ENCODE results near the gene CORO2B.

The CORO2B gene

GRCh38 chr15:68589053-68589452 lies 10.3 kb downstream of the CORO2B start:
- TF ChIP-seq CTCF (IDR thresholded peaks at IDR 0.05; ENCODE audit: insufficient read depth, low read length, poor library complexity, severe bottlenecking) (no peak), EZH2phosphoT487 (conservative IDR thresholded peaks at IDR 0.05; ENCODE audit: low read length) (no peak)
- no peak overlapping the region for H3K4me2 ChIP-seq (ENCODE audit: low read depth, low read length, poor library complexity, severe bottlenecking)

GRCh38 chr15:68589783-68590710 lies 11.3 kb downstream of the CORO2B start:
- Histone ChIP-seq H3K27me3 (ENCODE audit: low read length) (no peaks in the 10 kb centered on the region), H3K9me3 (ENCODE audit: insufficient read depth, low read length) (no peaks in the 10 kb centered on the region), H3K4me2 (ENCODE audit: low read depth, low read length, poor library complexity, severe bottlenecking) (no peak overlapping the region), H3F3A (ENCODE audit: insufficient read depth) (no peaks in the 10 kb centered on the region), H3K36me3 (ENCODE audit: low read length) (no peaks in the 10 kb centered on the region), H3K4me3 (ENCODE audit: insufficient read depth, low read length, poor library complexity, severe bottlenecking) (no peak overlapping the region), H2AFZ (ENCODE audit: low read depth, low read length, severe bottlenecking) (no peak overlapping the region), H3K9ac (ENCODE audit: low read length) (no peak overlapping the region), H3K79me2 (ENCODE audit: insufficient read depth, low read length) (no peaks in the 10 kb centered on the region), H3K9me2 (replicated peaks; ENCODE audit: insufficient read depth, low read length) (no peaks in the 10 kb centered on the region), H4K20me1 (ENCODE audit: low read depth, low read length) (no peaks in the 10 kb centered on the region), H3K27ac (ENCODE audit: low read depth, low read length) (no peak overlapping the region)
- no peak for TF ChIP-seq EZH2phosphoT487 (conservative IDR thresholded peaks at IDR 0.05; ENCODE audit: low read length)
- no peak for TF ChIP-seq CTCF (IDR thresholded peaks at IDR 0.05; ENCODE audit: insufficient read depth, low read length, poor library complexity, severe bottlenecking)

More at GRCh38 chr15:68589053-68589452, 10.3 kb downstream of the CORO2B start:
- Histone ChIP-seq H3K27me3 (ENCODE audit: low read length) (no peaks in the 10 kb centered on the region), H3K79me2 (ENCODE audit: insufficient read depth, low read length) (no peaks in the 10 kb centered on the region), H3K27ac (ENCODE audit: low read depth, low read length) (no peak overlapping the region), H3K9me3 (ENCODE audit: insufficient read depth, low read length) (no peaks in the 10 kb centered on the region), H3K4me3 (ENCODE audit: insufficient read depth, low read length, poor library complexity, severe bottlenecking) (no peak overlapping the region), H4K20me1 (ENCODE audit: low read depth, low read length) (no peaks in the 10 kb centered on the region), H3F3A (ENCODE audit: insufficient read depth) (no peaks in the 10 kb centered on the region), H2AFZ (ENCODE audit: low read depth, low read length, severe bottlenecking) (no peak overlapping the region), H3K9ac (ENCODE audit: low read length) (no peak overlapping the region), H3K9me2 (replicated peaks; ENCODE audit: insufficient read depth, low read length) (no peaks in the 10 kb centered on the region), H3K36me3 (ENCODE audit: low read length) (no peaks in the 10 kb centered on the region)

- Histone ChIP-seq H4K20me1 (ENCODE audit: low read depth, low read length) (no peaks in the 10 kb centered on the region), H3K4me2 (ENCODE audit: low read depth, low read length, poor library complexity, severe bottlenecking) (no peak overlapping the region), H3K4me3 (ENCODE audit: insufficient read depth, low read length, poor library complexity, severe bottlenecking) (no peak overlapping the region), H3K79me2 (ENCODE audit: insufficient read depth, low read length) (no peaks in the 10 kb centered on the region), H3K9me3 (ENCODE audit: insufficient read depth, low read length) (no peaks in the 10 kb centered on the region), H2AFZ (ENCODE audit: low read depth, low read length, severe bottlenecking) (no peak overlapping the region), H3K27ac (ENCODE audit: low read depth, low read length) (no peak overlapping the region), H3K9me2 (replicated peaks; ENCODE audit: insufficient read depth, low read length) (no peaks in the 10 kb centered on the region), H3K27me3 (ENCODE audit: low read length) (no peaks in the 10 kb centered on the region), H3F3A (ENCODE audit: insufficient read depth) (no peaks in the 10 kb centered on the region), H3K9ac (ENCODE audit: low read length) (no peak overlapping the region), H3K36me3 (ENCODE audit: low read length) (no peaks in the 10 kb centered on the region)
- no peak for TF ChIP-seq CTCF (IDR thresholded peaks at IDR 0.05; ENCODE audit: insufficient read depth, low read length, poor library complexity, severe bottlenecking)
- TF ChIP-seq EZH2phosphoT487 (conservative IDR thresholded peaks at IDR 0.05; ENCODE audit: low read length), result no peak
Measured at GRCh38 chr15:68590721-68591389, 12.1 kb downstream of the CORO2B start.
